Neural crest cell (in vitro differentiated cells): Measurements from ENCODE around the gene VGLL3. TPM values are rescaled to one million over a fixed set of nuclear protein-coding genes. Genes with fewer than 3 reads are reported as not detected.

ENCODE experiments used
- DNase-seq: peaks from one replicate; pipeline ENCODE4 v3.0.0; 2021; ENCODE audit warnings: low read depth, mixed read lengths, low spot score
- H3K27ac Mint-ChIP-seq: one replicate; pipeline ENCODE4 v1.8.0; 2021; ENCODE audit warnings: mild to moderate bottlenecking, mixed read lengths; ENCODE audit not compliant: unreplicated experiment
- H3K27me3 Mint-ChIP-seq: 2 replicates; pipeline ENCODE4 v1.8.0; 2021; ENCODE audit warnings: low read depth, mild to moderate bottlenecking, mixed read lengths
- H3K36me3 Mint-ChIP-seq: 2 replicates; pipeline ENCODE4 v1.8.0; 2021; ENCODE audit warnings: low read depth, mild to moderate bottlenecking, mixed read lengths
- H3K4me1 Mint-ChIP-seq: 2 replicates; pipeline ENCODE4 v1.8.0; 2021; ENCODE audit warnings: mixed read lengths
- H3K4me3 Mint-ChIP-seq: one replicate; pipeline ENCODE4 v1.8.0; 2021; ENCODE audit warnings: mild to moderate bottlenecking, mixed read lengths
- H3K9me3 Mint-ChIP-seq: 2 replicates; pipeline ENCODE4 v1.8.0; 2021; ENCODE audit warnings: mixed read lengths
- long read RNA-seq: library from polyadenylated mRNA; unstranded; transcript quantifications from one replicate; pipeline ENCODE4 v2.0.0, GENCODE V29; 2020
- total RNA-seq: library from RNA; stranded (reverse); gene quantifications from 2 replicates; pipeline ENCODE4 v1.2.1, GENCODE V29; 2021
- TF ChIP-seq, protein P1 (sequence below): fragments of 200-600 bp; sonication (generic); conservative IDR thresholded peaks from 2 replicates; pipeline ENCODE4 v1.5.0; 2021; ENCODE audit warnings: antibody characterized with exemption, mild to moderate bottlenecking

VGLL3 gene
- total RNA-seq, result 3.2 and 6.1 TPM in 2 replicates
- long read RNA-seq, partial matches to known transcripts, result 0 of 1 reads
- long read RNA-seq, other reads (novel, unspliced or antisense), result 1 of 1 reads

DNA sequence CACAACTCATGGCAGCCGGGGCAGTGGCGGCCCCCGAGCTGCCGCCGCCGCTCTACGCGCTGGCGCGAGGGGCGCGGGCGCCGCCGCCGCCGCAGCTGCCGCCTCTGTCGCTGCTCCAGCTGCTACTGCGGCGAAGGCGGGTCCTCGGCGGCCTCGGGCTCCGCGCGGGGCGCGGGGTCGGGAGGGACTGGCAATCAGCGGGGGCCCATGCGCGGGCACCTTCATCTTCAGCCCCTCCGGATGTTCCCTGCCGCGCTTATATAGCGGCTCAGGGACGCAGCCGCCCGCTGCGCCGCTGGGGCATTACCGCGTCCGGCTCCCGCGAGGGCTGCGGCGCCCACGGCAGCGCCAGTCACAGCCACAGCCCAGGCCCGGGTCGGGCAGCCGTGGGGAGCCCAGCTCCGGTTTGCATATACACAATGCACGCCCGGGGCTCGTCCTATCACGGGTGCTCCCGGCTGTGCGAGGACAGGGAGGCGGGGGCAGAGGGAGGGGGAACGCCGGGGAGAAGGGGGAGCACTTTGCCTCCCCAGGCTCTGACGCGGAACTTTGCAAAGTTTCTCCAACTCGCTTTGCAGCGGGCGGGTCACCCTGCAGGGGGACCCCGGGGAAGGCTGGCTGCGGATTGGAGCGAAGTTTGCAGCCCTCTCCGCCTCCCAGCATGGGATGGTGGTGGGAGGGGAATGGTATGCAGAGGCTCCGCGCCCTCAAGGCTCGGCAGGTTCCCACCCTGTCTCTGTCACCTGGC, at the start of gene VGLL3:
Gene VGLL3 (minus strand): TSS at position 416 of the 748 bp plus-strand sequence. CDS start 406 bp downstream, at position 10.
- Mint-ChIP-seq H3K4me1 (peaks cover 7% of the 10 kb centered on the region), H3K36me3 (no peaks in the 10 kb centered on the region), H3K27me3 (peaks cover 29% of the 10 kb centered on the region), H3K9me3 (no peaks in the 10 kb centered on the region), H3K4me3 (peak within 1 kb of the TSS; percentile 94), H3K27ac (peak within 1 kb of the TSS; percentile 92)
- peak; percentile 65 for DNase-seq
- TF ChIP-seq, protein P1, sequence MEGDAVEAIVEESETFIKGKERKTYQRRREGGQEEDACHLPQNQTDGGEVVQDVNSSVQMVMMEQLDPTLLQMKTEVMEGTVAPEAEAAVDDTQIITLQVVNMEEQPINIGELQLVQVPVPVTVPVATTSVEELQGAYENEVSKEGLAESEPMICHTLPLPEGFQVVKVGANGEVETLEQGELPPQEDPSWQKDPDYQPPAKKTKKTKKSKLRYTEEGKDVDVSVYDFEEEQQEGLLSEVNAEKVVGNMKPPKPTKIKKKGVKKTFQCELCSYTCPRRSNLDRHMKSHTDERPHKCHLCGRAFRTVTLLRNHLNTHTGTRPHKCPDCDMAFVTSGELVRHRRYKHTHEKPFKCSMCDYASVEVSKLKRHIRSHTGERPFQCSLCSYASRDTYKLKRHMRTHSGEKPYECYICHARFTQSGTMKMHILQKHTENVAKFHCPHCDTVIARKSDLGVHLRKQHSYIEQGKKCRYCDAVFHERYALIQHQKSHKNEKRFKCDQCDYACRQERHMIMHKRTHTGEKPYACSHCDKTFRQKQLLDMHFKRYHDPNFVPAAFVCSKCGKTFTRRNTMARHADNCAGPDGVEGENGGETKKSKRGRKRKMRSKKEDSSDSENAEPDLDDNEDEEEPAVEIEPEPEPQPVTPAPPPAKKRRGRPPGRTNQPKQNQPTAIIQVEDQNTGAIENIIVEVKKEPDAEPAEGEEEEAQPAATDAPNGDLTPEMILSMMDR, result peak; percentile 46

GRCh38 chr3:87037652-87038051, 46.7 kb upstream of the VGLL3 start:
- no peak overlapping the region for H3K27ac Mint-ChIP-seq
- H3K36me3 Mint-ChIP-seq, result no peaks in the 10 kb centered on the region
- peaks cover 4% of the 10 kb centered on the region for H3K9me3 Mint-ChIP-seq
- DNase-seq, result no peak
- H3K4me1 Mint-ChIP-seq, result no peaks in the 10 kb centered on the region
- no peak overlapping the region for H3K4me3 Mint-ChIP-seq
- TF ChIP-seq, protein P1, result no peak
- H3K27me3 Mint-ChIP-seq, result no peaks in the 10 kb centered on the region

DNA sequence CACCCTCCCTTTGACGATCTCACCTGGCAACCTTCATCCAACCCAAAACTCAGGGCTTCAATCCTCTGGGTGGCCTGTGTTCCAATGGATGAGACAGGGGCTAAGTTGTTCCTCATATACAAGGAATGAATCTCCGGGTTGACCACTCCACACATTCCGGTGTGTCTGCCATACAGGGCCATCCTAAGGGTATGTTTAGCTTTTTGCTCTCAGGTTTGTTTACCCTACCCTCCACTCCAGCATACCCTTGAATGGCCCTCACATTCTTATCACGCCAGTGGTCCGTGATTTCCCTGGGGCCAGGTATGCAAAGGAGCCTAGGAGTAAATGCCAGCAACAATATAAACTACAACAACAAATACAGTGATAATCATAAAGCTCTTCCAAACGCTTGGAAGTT, 45.7 kb upstream of the VGLL3 start:
- Mint-ChIP-seq H3K4me3 (no peak overlapping the region), H3K9me3 (peaks cover 6% of the 10 kb centered on the region), H3K27ac (no peak overlapping the region), H3K36me3 (no peaks in the 10 kb centered on the region), H3K4me1 (no peaks in the 10 kb centered on the region), H3K27me3 (no peaks in the 10 kb centered on the region)
- DNase-seq, result no peak
- TF ChIP-seq, protein P1, result no peak

DNA sequence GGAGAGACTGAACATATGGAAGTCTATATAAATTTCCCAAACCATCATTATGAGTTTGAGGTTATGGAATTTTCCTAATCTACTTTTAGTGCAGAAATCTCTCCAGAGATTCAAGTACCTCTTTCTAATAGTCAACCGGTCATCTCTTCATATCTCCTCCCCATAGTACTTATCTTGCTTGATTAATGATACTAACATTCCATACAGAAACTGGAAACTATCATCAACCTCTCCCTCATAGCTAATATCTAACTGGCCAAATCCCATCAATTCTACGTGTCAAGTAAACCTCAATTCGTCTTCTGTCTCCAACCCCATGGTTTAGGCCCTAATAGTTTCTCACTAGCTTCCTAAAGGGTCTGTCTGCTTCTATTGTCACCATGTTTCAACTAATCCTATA, 44.4 kb upstream of the VGLL3 start:
- Mint-ChIP-seq H3K9me3 (peaks cover 8% of the 10 kb centered on the region), H3K4me3 (no peak overlapping the region), H3K36me3 (no peaks in the 10 kb centered on the region), H3K4me1 (no peaks in the 10 kb centered on the region), H3K27ac (no peak overlapping the region), H3K27me3 (no peaks in the 10 kb centered on the region)
- DNase-seq, result no peak
- TF ChIP-seq, protein P1, result no peak

- Mint-ChIP-seq H3K4me1 (no peaks in the 10 kb centered on the region), H3K27me3 (no peaks in the 10 kb centered on the region), H3K36me3 (no peaks in the 10 kb centered on the region), H3K4me3 (no peak overlapping the region), H3K27ac (no peak overlapping the region), H3K9me3 (peaks cover 8% of the 10 kb centered on the region)
- TF ChIP-seq, protein P1, result no peak
- no peak for DNase-seq
Measured at GRCh38 chr3:87033205-87033604, 42.3 kb upstream of the VGLL3 start.
